Uterus (tissue), 2 donors: ENCODE data around the gene ARHGEF1.

Source experiments
- CTCF ChIP-seq, 4 experiments: fragments of 200-600 bp in 2 of 4; fragments of 450-650 bp in 2 of 4; sonication (generic) in 2 of 4; IDR thresholded peaks; one replicate each; pipeline ENCODE4 v1.5.1; 2016 to 2019; ENCODE audit warnings: antibody characterized with exemption in 4 of 4, mild to moderate bottlenecking in 2 of 4, moderate library complexity in 1 of 4
- POLR2A ChIP-seq, 2 donors: fragments of 450-650 bp; IDR thresholded peaks; one replicate each; pipeline ENCODE4 v1.6.1; 2016; ENCODE audit warnings: antibody characterized with exemption in 2 of 2, mild to moderate bottlenecking in 1 of 2, moderate library complexity in 1 of 2

GRCh38 chr19:41898235-41898634 is 15.3 kb downstream of the ARHGEF1 start:
- no peak for TF ChIP-seq CTCF (IDR thresholded peaks at IDR 0.05)
- TF ChIP-seq POLR2A (IDR thresholded peaks at IDR 0.05): no peak
